Measurements from ENCODE around the gene PIN1.

DNA sequence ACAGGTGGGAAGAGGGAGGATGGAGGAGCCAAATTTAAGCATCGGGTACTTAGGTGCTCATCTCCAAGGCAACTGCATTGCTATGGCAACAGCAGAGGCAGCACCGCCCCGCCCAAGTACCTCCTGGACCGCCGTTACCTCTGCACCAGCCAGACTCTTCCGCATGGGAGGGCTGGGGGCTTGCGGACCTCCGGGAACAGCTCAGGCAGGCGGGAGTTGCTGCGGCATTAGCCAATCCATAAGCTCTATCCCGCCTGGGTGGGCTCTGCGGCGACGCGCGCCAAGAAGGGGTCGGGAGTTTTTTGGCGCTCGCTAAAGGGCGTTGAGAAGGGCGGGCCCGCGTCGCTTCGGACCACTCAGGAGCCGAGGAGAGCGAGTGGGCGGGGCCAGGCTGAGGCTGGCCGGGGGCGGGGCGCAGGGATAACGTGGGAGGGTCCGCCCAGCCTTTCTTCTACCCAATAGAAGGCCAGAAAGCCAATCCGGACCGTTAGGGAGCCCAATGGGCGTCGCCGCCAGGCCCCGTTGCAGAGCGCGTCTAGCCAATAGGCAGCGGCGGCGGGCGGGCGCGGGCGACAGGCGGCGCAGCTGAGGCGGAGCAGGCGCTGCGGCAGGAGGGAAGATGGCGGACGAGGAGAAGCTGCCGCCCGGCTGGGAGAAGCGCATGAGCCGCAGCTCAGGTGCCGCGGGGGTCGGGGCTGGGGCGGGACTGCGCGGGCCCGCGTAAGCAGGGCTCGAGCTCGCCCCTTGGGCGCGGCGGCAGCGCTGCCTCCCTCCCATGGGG is at the start of gene PIN1:
- TF ChIP-seq POLR2A (IDR thresholded peaks at IDR 0.05) (peak in 1 of 2 donors; percentile 21), POLR2AphosphoS5 (IDR thresholded peaks at IDR 0.05) (peak; percentile 43)

Measured in gastroesophageal sphincter (tissue), 2 donors.